Measurements from ENCODE around the gene DLGAP1. TPM values are rescaled to one million over a fixed set of nuclear protein-coding genes. Genes with fewer than 3 reads are reported as not detected.
"Not testable (repeated sequence)": the region's sequence is repeated elsewhere in the genome, so short reads cannot be mapped to it uniquely, and the experiment has no call there.

DLGAP1 gene
- total RNA-seq, 1 experiment from 2014 or later, result 0.46 TPM

- DNase-seq (ENCODE audit: low read depth), result not testable (repeated sequence)
These were observed 847.0 kb downstream of the DLGAP1 start for GRCh38 chr18:3608099-3608453.

- DNase-seq (ENCODE audit: low read depth), result no peak
These were observed 847.6 kb downstream of the DLGAP1 start for GRCh38 chr18:3607309-3608098.

DNA sequence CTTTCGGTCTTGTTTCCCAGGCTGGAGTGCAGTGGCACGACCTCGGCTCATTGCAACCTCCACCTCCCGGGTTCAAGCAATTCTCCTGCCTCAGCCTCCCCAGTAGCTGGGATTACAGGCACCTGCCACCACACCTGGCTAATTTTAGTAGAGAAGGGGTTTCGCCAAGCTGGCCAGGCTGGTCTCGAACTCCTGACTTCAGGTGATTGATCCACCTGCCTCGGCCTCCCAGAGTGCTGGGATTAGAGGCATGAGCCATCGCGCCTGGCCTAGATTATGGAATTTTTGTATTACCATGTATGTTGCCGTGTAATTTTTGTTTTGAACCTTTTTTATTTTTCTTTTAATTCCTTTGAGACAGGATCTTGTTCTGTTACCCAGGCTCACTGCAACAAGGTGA is 848.2 kb downstream of the DLGAP1 start:
- DNase-seq (ENCODE audit: low read depth), result not testable (repeated sequence)

DNA sequence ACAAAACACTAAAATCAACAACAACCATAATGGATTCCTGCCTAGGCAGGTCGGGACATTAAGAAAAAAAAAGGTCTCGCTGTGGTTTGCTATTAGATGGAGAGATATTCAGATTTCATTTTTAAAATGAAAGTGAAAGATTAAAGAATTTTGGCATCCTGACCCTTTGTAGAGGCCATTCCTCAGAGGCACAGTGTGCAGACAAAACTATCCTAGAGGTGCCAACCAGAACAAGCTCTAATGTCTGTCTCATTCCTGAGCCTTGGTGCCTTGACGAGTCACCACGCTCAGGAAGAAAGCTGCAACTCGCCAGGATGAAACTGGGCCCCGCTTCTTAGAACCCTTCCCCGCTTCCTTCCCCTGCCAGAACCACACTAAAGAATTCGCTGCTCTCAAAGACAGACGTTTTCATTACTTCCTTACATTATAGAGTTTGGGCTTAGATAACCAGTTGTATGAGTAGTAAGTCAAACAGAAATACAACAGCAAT is 849.1 kb downstream of the DLGAP1 start:
- peak; percentile 63 for DNase-seq (ENCODE audit: low read depth)

DNA sequence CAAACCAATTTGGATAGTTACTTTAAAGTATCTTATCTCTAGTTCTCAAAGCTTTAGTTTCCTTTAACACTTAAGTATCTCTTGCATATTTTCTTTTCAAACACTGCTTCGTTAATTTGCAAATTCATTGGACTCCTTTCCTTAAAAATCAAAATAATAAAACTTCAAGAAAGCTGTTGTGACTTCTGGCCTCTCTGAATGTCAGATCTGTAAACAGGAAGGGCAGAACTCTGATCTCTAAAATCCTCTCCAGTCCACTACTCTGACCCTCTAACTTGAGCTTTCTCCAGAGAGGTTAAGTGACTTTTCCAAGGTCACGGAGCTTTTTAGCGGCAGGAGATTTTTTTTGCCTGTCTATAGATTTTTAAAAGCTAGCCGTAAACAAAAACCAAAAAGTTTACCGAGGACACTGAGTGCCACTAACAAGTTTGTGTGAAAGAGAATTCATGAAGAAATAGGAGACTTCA is 849.6 kb downstream of the DLGAP1 start:
- peak; percentile 51 for DNase-seq (ENCODE audit: low read depth)

DNA sequence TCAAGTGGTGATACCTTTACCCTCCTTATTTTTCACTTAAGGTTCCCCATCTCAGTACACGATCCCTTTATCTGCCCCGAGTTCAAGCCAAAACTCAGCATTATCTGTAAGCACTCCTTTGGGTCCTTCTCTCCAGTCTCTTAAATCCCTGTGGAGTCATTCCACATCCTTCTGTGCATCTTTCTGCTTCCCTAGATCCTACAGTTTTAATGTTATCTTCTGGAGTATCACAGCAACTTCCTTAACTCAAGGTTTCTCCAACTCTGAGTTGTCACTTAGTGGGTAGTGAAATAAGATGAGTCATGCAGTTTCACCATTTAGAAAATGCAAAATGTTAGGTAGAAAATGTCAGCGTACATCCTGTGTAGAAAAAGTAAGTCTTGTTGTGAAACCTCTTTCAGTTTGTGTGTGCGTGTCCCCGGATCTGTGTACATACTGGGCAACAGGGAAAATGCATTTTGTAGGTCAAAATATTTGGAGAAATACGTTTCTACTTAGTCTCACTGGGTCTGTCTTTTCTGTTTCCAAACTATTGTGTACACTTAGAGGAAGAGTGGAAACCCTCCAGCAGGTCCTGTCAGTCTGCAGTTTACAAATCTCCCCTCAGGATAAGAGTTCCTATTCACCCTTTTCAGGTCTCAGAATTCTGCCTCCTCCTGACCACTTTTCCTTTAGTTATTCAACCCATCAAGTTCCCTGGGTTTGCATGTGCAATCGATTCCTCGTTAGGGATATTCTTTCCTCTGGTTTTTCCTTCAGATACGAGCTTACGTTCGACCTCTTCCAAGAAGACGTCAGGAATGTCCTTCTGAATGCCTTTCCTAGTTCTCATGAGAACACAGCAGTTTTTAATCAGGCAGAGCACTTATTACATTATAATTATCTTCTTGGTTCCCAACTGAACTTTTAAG is 850.4 kb downstream of the DLGAP1 start:
- peak; percentile 95 for DNase-seq (ENCODE audit: low read depth)

GRCh38 chr18:3604235-3604497 is 850.9 kb downstream of the DLGAP1 start:
- no peak for DNase-seq (ENCODE audit: low read depth)

- peak; percentile 96 for DNase-seq (ENCODE audit: low read depth)
These were observed 851.5 kb downstream of the DLGAP1 start for GRCh38 chr18:3603421-3604234.

GRCh38 chr18:3601106-3601755 is 853.9 kb downstream of the DLGAP1 start:
- not testable (repeated sequence) for DNase-seq (ENCODE audit: low read depth)

DNA sequence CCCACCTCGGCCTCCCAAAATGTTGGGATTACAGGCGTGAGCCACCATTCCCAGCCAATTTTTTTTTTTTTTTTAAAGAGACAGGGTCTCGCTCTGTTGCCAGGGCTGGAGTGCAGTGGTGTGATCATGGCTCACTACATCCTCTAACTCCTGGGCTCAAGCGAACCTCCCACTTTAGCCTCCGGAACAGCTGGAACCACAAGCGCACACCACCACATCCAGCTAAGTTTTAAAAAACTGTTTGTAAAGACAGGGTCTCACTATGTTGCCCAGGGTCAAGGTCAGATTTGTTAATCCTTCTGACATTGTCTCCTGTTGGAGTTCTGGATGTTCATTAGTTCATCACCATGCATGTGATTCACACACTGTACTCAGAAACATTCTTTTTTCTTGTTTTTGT is 855.2 kb downstream of the DLGAP1 start:
- DNase-seq (ENCODE audit: low read depth), result no peak

GRCh38 chr18:3599195-3599594 is 855.9 kb downstream of the DLGAP1 start:
- DNase-seq (ENCODE audit: low read depth), result no peak

DNA sequence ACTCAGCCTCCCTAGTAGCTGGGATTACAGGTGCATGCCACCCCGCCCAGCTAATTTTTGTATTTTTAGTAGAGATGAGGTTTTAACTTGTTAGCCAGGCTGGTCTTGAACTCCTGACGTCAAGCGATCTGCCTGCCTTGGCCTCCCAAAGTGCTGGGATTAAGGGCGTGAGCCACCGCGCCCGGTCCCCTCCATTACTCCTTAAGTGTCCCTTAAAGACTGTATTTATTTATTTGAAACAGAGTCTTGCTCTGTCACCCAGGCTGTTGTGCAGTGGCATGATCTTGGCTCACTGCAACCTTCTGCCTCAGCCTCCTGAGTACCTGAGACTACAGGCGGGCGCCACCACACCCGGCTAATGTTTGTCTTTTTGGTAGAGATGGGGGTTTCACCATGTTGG is 856.5 kb downstream of the DLGAP1 start:
- DNase-seq (ENCODE audit: low read depth), result no peak

DNA sequence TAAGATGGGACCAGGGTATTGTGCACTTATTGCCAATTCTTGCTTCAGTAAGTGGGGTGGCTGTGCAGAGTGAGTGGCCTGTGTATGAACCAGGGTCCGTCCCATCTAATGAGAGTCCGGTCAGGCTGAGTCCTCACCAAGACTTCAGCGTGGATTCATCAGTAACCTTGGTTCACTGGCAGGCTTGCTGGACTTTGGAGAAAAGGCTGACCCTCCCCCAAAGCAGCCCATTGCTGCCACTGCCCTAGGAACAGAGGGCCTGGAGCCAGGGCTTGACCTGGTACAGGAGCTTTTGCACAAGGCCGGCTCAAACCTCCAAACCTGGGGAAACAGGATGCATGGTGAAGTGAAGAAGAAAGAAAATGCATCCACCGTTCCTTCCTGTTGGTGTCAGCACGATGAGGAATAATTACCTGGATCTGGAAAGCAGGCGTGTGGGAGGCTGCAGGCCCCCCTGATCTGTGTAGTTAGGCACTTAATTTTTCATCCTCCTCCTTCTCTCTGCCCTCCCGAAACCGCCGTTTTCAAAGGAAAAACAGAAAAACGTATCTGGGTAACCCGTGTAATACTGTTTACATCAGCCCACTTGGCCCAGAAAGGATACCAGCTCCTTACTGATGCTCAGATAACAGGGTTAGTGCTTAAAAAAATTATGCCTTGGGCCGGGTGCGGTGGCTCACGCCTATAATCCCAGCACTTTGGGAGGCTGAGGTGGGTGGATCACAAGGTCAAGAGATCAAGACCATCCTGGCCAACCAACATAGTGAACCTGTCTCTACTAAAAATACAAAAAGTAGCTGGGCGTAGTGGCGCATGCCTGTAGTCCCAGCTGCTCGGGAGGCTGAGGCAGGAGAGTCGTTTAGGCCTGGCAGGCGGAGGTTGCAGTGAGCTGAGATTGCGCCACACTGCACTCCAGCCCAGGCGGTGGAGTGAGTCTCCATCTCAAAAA is 857.4 kb downstream of the DLGAP1 start:
- no peak for DNase-seq (ENCODE audit: low read depth)

DNA sequence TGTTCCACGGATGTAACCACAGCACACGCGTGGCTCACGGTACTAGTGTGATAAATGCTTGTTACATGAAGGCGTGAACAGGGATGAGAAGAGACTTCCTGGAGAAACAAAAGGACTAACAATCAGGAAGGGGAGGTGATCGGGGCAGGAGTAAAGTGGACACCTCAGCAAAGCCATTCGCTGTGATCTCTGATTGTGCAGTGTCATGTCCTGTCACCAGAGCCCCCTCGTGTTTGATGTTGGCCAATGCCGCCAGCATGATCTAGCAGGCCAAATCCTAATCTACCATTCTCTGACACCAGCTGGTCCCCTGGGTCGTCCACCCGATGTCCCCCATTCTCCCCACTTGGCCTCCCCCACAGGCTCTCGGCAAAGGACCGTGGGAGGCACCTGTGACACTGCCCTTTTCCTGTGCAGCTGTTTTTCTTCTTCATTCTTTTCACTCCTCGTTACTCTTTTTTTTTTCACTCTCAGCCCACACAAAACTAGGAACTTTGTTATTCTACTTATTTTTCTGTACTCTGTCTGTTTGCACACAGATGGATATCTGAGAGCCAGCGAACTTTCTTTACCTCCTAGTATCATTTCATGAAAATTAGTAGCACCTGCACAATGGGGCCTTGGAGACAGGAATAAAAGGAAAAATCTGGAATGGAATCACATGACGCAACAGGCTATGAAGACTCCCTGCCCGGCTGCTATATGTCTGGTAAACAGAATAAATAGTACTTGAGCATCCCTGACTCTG is 858.3 kb downstream of the DLGAP1 start:
- DNase-seq (ENCODE audit: low read depth), result peak; percentile 84

GRCh38 chr18:3596324-3596636 is 858.8 kb downstream of the DLGAP1 start:
- no peak for DNase-seq (ENCODE audit: low read depth)

DNA sequence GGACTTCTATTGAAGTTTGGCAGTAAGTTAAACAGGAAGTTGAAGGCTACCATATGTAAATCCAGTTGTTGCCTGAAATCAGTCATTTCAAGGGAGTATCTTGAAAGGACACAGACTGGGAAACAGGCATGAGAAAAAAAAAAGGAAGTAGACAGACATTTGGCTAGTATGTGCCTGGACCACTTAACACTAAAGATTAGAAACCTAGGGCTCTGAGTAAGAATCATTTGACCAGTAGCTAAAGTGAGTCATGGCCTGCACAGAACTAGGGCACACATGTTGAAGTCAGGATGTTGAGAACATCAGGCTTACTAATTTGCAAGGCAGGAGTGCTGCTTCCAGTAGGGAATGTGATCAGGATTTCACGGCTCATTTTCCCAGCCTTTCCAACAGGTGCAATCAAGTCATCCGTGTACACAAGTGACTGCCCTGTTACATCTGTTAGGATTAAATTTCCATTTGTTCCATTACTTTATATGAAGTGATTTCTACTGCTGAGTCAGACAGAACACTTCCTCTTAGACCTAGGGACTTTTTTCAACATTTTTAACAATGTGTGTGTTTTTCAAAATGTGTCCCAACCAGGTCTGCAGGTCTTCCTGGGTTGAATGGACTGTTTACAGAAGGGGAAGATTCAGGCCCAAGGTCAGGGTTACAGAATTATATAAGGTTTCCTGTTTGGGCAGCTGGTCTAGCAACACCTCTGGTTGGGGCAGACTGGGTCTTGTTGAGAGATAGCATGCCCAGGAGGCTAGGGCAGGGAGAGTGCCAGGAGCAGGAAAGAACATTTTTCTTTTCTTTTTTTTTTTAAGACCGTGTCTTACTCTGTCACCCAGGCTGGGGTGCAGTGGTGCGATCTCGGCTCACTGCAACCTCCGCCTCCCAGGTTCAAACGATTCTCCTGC is 859.5 kb downstream of the DLGAP1 start:
- peak; percentile 100 for DNase-seq (ENCODE audit: low read depth)

DNA sequence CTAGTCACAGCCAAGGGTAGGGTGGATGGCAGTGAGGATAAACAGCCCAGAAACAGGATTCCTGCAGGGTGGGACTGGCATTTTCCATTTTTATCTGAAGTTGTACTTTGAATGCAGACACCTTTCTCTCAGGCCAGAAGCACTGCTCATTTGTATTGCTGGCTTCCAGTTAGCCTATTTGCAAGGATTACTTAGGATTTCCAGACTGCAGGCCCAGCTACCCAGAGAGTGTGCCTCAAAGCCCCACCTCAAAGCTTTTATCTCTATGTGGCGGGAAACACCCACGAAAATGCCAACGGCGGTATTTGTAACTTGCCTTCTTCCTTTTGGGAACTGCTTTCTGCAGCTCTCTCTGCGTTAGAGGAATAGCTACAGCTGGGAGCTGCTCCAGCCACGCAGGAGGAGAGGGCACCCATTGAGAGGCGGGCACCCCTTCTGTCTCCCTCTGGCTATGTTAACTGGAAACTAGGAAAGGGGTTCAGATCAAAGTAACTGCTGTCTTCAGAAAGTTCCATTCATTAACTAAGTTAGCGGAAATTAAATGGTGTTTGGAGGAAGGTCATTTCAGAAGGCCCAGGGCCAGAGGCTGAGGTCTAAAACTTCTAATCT is 860.2 kb downstream of the DLGAP1 start:
- peak; percentile 41 for DNase-seq (ENCODE audit: low read depth)

All from LHCN-M2 (cell line).